Measurements from ENCODE around the gene AQP3.
"Not testable (repeated sequence)": the region's sequence is repeated elsewhere in the genome, so short reads cannot be mapped to it uniquely, and the experiment has no call there.

AQP3 gene

DNA sequence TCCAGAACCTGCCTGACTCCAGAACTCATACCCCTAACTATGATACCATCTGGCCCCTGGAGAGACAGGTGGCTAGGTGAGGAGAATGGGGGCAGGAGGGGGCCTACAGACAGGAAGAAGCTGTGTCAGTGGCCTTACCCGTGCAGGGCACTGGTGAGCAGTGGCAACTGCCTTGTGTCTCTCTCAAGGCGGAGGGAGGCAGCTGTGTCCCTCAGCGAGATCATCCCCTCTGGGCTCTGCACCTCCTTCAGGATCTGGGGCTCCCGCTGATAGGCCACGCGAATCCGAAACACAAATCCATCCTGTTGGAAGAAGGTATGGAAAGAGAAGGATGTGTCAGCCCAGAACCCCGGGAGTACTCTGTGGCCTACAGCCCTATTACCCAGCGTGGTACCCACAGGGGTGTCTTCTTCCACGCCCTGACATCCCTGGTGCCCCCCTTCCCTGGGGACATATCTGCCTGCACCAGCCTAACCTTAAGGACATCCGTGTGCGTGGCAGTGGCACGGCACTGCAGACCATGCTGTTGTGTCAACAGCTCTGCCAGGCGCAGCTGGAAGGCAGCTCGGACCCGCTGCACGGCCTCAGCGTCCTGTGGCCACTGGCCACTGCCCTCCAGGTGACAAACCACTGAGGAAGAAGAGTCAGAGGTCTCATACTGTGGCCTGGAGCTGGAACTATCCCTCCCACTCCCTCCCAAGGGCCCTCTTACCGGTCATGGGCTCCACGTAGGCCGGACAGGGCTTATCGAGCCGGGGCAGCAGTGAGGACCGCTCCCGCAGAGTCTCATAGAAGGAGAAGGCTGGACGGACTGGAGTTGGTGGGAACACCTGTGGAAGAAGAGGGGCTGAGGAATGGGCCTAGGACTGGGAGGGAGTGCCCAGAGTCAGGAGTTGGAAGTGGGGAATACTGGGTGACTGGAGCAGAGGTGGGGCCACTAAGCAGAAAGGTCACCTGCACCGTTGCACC, 18.5 kb upstream of the AQP3 start:
- FAIRE-seq, result no peak

GRCh38 chr9:33465096-33465495, 17.7 kb upstream of the AQP3 start:
- no peak for FAIRE-seq
- no peak for DNase-seq (ENCODE audit: insufficient read length, low spot score)

More for the DNA sequence above, 18.5 kb upstream of the AQP3 start:
- no peak for DNase-seq (ENCODE audit: insufficient read length, low spot score)

GRCh38 chr9:33464045-33464636, 16.7 kb upstream of the AQP3 start:
- no peak for DNase-seq (ENCODE audit: insufficient read length, low spot score)
- FAIRE-seq, result no peak

GRCh38 chr9:33463151-33463550, 15.8 kb upstream of the AQP3 start:
- FAIRE-seq (no peak), DNase-seq (ENCODE audit: insufficient read length, low spot score) (no peak)

GRCh38 chr9:33461492-33461891, 14.1 kb upstream of the AQP3 start:
- FAIRE-seq (no peak), DNase-seq (ENCODE audit: insufficient read length, low spot score) (no peak)

DNA sequence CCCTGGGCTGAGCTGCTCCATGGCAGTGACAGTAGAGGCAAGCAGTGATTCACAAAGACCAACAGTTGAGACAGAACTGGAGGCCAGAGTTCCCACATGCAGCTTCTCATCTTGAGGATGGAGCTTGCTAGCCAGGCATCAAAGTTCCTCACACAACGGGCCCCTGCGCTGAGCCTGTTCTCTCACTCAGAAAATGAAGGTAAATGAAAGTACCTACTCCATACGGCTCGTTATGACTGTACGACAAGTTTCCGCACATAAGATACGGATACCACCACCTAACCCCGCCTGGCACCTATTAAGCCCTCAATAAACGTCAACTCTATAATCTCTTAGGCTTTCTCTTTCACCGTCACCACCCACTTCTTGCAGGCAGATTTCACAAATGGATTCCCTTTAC, 13.5 kb upstream of the AQP3 start:
- FAIRE-seq (no peak), DNase-seq (ENCODE audit: insufficient read length, low spot score) (no peak)

- no peak for FAIRE-seq
- no peak for DNase-seq (ENCODE audit: insufficient read length, low spot score)
Observed at GRCh38 chr9:33459115-33459514, 11.7 kb upstream of the AQP3 start.

DNA sequence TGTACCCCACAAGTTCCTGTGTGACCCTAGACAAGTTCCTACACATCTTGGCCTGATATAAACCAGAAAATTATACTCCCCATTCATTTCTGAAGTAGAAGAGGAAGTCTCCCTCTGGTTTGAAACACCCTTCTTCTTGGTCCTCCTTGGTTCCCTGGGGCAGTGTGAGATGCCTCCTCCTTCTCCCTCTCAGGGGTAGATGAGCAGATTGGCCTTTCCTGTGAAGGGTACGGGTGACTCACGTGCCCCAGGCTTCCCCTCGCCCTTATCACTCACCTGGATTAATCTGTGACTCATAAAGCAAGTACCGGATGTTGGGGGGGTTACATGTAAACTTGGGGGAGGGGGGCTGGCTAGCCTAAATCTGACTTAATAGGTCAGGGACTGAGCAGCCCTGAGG, 11.1 kb upstream of the AQP3 start:
- FAIRE-seq, result peak; percentile 60
- DNase-seq (ENCODE audit: insufficient read length, low spot score), result peak; percentile 47

DNA sequence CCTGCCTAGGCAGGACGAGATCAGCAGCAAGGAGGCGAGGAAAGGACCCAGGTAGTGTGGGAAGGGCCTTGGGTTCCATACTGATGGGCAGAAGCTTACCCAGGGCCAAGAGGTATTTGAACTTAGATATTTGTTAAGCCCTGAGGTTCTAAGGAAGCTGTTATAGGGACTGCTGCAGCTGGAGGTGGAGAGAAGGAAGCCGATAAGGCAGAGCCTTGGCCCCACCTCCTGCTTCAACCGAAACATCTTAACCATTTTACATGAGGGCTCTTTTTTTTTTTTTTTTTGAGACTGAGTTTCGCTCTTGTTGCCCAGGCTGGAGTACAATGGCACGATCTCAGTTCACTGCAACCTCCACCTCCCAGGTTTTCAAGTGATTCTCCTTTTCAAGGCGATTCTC, 8.6 kb upstream of the AQP3 start:
- no peak for FAIRE-seq

DNA sequence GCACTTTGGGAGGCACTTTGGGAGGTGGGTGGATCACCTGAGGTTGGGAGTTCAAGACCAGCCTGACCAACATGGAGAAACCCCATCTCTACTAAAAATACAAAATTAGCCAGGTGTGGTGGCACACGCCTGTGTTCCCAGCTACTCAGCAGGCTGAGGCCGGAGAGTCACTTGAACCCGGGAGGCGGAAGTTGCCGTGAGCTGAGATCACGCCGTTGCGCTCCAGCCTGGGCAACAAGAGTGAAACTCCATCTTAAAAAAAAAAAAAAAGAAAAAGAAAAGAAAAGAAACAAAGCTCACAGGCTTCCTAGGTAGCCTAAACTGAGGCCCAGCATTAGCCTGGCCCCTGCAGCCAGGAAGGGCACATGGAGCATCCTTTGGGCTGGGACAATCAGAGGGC, 8.1 kb upstream of the AQP3 start:
- DNase-seq (ENCODE audit: insufficient read length, low spot score); FAIRE-seq: not testable (repeated sequence)

More for the DNA sequence above, 8.6 kb upstream of the AQP3 start:
- no peak for DNase-seq (ENCODE audit: insufficient read length, low spot score)

DNA sequence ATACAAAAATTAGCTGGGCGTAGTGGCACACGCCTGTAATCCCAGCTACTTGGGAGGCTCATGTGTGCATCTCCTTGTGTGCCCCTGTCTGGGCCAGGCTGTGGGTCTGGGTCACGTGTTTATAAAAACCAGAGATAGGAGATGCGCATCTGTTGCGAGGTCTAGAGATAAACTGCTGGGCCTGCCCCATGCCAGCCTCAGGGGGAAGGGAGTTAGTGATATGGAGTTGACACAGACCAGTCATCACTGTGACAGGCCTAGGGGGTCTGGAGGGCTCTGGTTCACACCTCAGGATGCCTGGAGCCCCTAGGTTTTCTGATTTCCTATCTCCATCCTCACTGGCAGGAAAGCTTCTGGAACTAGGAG, 7.3 kb upstream of the AQP3 start:
- FAIRE-seq; DNase-seq (ENCODE audit: insufficient read length, low spot score): not testable (repeated sequence)

DNA sequence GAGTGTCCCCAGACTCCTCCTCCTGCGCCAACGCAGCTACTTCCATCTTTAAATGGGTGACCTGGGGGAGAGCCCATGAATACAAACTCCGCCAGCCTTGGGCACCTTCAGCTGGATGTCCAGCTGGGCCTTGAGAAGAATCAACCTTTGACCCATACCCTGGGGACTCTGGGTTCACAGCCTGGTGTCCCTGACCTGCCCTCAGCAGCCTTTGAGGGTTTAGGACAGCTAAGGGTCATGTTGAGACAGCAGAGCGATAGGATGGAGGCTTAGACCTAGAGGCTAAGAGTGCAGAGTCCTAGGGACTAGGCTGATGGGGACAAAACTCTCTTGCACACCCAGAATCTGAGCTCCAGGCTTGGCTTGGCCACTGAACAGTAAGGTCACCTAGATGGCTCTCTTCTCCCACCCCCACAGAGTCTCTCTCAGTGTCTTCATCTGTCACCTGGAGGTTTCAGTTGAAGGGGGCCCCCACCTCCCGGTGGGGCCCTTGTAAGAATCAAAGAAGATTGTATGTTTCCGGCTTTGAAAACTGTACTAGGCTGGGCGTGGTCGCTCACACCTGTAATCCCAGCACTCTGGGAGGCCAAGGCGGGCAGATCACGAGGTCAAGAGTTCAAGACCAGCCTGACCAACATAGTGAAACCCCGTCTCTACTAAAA, 6.7 kb upstream of the AQP3 start:
- DNase-seq (ENCODE audit: insufficient read length, low spot score), result no peak
- FAIRE-seq, result no peak

DNA sequence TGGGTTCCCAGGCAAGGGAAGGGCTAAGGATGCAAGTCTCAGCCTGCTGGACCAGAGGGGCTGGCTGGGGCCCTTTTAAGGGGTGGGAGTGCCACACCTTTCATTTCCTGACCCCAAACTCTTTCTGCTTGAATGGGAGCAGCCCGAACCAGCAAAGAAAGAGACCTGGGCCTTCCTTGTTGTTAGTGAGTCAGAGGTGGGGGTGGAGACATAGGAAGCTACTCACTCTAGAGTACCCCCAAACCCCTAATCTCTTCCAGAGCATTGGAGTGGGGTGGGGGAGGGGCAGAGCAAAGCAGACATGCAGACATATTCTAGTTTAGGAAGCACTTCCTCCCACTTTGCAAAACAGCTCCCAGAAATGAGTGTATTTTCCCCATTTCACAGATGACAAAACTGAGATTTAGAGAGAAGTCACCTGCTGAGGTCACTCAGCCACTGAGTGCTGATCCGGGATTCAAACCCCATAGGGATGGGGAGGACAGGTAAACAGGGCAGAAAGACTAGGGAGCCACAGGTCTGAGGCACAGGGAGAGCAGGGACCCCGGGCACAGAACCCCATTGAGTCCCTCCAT, 6.0 kb upstream of the AQP3 start:
- no peak for FAIRE-seq
- no peak for DNase-seq (ENCODE audit: insufficient read length, low spot score)

DNA sequence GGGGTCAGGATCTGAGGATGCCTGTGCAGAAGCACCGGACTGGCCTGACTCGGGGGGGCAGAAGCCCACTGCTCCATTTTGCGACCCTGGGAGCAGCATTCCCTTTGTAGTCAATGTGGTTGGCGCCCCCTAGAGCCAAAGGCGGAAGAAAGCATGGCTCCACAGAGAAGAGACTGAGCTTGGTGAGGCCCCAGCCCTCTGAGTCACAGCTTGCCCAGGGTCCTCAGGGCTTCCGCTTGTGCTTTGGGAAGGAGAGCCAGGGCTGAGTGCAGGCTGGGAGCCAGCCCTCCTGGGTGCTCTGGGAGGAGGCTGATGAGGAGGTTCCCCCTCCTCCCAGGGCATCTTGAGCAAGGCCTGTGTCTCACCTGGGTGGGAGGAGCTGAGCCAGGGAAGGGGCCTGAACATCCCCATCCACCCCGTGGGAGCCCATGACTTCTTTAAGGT, 5.5 kb upstream of the AQP3 start:
- peak; percentile 81 for FAIRE-seq
- no peak for DNase-seq (ENCODE audit: insufficient read length, low spot score)

DNA sequence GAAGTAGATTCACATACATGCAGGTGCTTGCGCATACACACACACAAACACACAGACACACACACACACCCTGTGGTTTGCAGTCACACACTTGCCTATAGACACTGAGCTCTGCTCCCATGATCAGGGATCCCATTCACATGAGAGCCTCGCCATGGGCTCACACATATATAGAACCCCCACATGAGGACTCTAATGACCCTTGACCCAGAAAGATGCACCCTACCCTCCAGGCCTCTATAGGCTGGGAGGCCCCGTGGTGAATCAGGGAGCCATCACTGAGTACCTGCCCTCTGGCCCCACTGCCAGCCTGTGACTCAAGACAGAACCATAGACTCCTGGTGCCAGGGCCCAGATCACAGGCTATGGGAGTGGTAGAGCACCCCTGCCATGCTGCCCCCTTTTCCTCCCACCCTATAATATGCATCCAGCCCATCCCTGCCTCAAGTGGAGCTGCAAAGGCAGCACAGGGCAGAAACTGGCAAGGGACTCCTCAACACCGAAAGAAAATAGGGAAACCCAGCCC, 3.3 kb upstream of the AQP3 start:
- DNase-seq (ENCODE audit: insufficient read length, low spot score) (no peak), FAIRE-seq (no peak)

DNA sequence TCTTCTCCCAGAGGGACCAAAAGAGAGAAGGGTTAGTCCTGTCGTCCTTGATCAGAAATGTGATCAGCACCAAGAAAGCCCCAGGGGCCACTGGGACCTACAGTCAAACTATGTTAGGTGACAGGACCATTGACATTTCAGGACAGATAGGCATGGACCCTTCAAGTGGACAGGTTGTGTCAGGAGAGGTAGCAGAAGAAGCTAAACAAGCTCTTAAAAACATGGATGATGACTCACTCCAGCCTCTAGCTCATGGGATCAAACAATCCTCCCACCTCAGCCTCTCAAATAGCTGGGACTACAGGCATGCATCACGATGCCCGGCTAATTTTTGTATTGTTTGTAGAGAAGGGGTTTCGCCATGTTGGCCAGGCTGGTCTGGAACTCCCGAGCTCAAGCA, 2.3 kb upstream of the AQP3 start:
- DNase-seq (ENCODE audit: insufficient read length, low spot score), result no peak
- no peak for FAIRE-seq

- DNase-seq (ENCODE audit: insufficient read length, low spot score) (no peak), FAIRE-seq (no peak)
Observed at GRCh38 chr9:33447799-33448553, 583 bp upstream of the AQP3 start.

DNA sequence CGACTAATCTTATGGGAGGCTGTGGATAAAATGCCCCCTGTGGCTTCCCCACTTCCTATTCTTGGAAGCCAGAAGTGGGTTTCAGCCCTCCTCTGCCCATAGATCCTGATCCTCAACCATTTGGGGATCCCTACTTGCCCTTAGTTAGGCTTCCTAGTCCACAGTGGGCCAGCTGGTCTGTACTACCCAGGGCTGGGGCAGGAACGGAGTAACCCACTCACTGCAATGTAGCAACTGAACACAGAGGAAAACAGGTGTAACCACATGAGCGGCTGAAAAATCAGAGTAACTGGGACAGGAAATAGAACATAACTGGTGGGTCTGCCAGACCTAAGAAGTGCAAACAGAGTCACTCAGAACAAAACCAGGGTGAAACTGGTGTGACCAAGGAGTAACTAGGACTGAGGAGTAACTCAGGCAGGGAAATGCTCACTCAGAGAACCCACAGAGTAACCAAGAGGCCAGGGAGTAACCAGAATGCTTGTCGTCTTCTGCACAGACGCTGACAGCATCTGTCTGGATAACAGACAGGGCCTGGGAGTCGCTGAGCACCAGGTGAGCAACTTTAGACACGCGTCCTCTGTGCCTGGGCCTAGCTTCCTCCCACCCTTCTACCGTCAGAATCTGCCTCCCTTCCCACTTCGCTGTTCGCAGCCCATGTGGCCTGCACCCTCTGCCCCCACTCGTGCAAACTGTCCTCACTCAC, 1.0 kb downstream of the AQP3 start:
- DNase-seq (ENCODE audit: insufficient read length, low spot score) (peak; percentile 81), FAIRE-seq (peak; percentile 97)

GRCh38 chr9:33445389-33446239, 1.8 kb downstream of the AQP3 start:
- no peak for DNase-seq (ENCODE audit: insufficient read length, low spot score)
- FAIRE-seq, result peak; percentile 14

All from GM19239 (cell line).